ENCODE measurements around the gene TUBGCP2. TPM values are rescaled to one million over a fixed set of nuclear protein-coding genes. Genes with fewer than 3 reads are reported as not detected.

Gene TUBGCP2, protein sequence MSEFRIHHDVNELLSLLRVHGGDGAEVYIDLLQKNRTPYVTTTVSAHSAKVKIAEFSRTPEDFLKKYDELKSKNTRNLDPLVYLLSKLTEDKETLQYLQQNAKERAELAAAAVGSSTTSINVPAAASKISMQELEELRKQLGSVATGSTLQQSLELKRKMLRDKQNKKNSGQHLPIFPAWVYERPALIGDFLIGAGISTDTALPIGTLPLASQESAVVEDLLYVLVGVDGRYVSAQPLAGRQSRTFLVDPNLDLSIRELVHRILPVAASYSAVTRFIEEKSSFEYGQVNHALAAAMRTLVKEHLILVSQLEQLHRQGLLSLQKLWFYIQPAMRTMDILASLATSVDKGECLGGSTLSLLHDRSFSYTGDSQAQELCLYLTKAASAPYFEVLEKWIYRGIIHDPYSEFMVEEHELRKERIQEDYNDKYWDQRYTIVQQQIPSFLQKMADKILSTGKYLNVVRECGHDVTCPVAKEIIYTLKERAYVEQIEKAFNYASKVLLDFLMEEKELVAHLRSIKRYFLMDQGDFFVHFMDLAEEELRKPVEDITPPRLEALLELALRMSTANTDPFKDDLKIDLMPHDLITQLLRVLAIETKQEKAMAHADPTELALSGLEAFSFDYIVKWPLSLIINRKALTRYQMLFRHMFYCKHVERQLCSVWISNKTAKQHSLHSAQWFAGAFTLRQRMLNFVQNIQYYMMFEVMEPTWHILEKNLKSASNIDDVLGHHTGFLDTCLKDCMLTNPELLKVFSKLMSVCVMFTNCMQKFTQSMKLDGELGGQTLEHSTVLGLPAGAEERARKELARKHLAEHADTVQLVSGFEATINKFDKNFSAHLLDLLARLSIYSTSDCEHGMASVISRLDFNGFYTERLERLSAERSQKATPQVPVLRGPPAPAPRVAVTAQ
- polyA plus RNA-seq (2013, experiment 1 of 2): 33.5 TPM
- 31.8 TPM for polyA plus RNA-seq (2013, experiment 2 of 2)

DNA sequence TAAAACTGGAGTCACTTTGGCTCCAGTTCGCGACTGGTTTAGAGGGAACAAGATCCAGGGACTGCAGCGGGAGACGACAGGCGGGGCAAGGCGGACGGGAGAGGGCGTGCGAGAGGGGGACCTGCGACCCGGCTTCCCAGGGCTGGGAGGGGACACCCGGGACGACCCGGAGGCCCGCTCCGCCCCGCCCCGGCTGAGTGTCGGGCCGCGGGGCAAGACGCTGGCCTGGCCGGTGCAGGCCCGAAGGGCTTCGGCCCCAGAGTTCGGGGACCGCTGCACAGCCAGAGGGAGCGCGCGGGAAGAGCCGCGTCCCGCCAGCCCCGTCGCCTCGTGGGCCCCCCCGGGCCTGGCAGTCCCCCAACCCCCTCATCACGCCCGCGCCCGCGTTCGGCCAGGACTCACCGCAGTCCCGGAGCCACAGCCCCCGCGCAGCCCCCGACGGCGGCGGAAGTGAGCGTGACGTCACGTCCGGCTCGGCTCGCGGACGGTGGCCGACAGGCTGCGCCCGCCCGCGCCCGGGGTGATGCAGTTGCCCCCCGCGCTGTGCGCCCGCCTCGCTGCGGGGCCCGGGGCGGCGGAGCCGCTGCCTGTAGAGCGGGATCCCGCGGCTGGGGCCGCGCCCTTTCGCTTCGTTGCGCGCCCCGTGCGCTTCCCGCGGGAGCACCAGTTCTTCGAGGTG, at the start of gene TUBGCP2, which contains the start of gene ZNF511:
Gene TUBGCP2, minus strand, starts transcription at position 452 of the 679 bp plus-strand sequence. CDS start 5,931 bp downstream, outside the sequence.
Gene ZNF511, plus strand, starts transcription at position 494 of the 679 bp plus-strand sequence. Its CDS starts 30 bp downstream, at position 524.
- no CpG with 5 or more reads among the region's 89 CpGs for WGBS (ENCODE audit: extremely low coverage, insufficient coverage, low lambda C conversion rate)
- Histone ChIP-seq H3K4ac (ENCODE audit: low read depth, low read length) (peak within 1 kb of the TSS; percentile 96), H3K27ac (ENCODE audit: low read depth, low read length) (peak within 1 kb of the TSS; percentile 94), H3K4me1 (ENCODE audit: control insufficient read depth, low read depth, low read length) (no peaks in the 10 kb centered on the region), H3K56ac (ENCODE audit: low read length) (peak within 1 kb of the TSS; percentile 95), H3K9ac (ENCODE audit: low read length) (peak within 1 kb of the TSS; percentile 95), H2BK120ac (ENCODE audit: low read depth, low read length) (peak within 1 kb of the TSS; percentile 63), H3K4me2 (ENCODE audit: low read length) (peak within 1 kb of the TSS; percentile 91), H3K27me3 (ENCODE audit: insufficient read depth, low read length, poor library complexity) (no peaks in the 10 kb centered on the region), H3K18ac (ENCODE audit: low read length) (peak within 1 kb of the TSS; percentile 91), H3K79me2 (ENCODE audit: control insufficient read depth, insufficient read depth, low read length) (peaks cover 24% of the 10 kb centered on the region), H3K79me1 (ENCODE audit: low read length) (peaks cover 24% of the 10 kb centered on the region), H4K8ac (ENCODE audit: low read depth, low read length) (no peak within 1 kb of the TSS), H4K5ac (ENCODE audit: low read length) (no peak within 1 kb of the TSS), H2AK5ac (ENCODE audit: low read length) (no peak within 1 kb of the TSS), H3K23ac (ENCODE audit: low read length) (no peak within 1 kb of the TSS), H3K4me3 (ENCODE audit: low read length) (peak within 1 kb of the TSS; percentile 87), H3K36me3 (ENCODE audit: control insufficient read depth, insufficient read depth, low read length) (peaks cover 2% of the 10 kb centered on the region), H2BK15ac (replicated peaks; ENCODE audit: low read depth) (no peak within 1 kb of the TSS), H2BK5ac (ENCODE audit: low read length) (peak within 1 kb of the TSS; percentile 91)
- DNase-seq: peak; percentile 63

DNA sequence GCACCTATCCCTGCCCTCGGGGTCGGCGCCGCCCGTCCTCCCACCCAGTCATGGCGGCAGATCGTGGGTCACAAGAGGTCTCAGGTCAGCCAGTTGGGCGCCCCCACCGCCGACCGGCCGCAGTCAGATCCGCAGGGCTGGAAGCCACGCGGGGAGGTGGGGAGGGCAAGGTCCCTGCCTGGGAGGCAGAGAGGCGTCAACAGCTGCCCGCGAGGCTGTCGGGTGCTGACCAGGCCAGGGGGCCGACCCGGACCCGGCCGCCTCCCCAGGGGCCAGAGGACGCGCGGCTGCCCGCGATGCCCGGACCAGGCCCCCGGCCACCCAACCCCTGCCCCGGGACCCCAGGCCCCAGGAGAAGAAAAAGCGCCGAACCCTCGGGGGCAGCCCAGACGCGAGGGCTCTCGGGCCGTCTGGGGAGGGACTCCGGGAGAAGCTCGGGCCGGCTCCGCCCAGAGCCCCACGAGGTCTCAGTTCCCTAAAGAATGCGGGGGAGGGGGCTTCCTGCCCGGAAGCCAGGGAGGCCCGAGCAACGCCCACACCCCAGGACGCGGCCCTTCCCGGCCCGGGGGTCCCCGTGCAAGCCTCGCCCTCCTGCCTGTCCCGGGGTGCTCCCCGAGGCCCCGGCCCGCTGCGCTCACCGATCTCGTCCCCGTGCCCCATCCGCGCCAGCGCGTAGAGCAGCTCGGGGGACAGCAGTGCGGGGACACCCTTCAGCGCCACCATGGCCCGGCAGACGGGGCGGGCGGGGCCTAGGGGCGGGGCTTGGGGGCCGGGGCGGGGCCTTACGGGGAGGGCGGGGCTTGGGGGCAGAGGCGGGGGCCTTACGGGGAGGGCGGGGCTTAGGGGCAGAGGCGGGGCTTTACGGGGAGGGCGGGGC, 48.9 kb upstream of the TUBGCP2 start, which contains the start of gene FUOM:
Gene FUOM, minus strand, starts transcription at position 735 of the 877 bp plus-strand sequence. Its CDS starts 12 bp downstream, at position 723.
- Histone ChIP-seq H4K5ac (ENCODE audit: low read length) (no peak within 1 kb of the TSS), H3K4me3 (ENCODE audit: low read length) (peak within 1 kb of the TSS; percentile 82), H3K56ac (ENCODE audit: low read length) (peak within 1 kb of the TSS; percentile 100), H3K79me2 (ENCODE audit: control insufficient read depth, insufficient read depth, low read length) (peaks cover 6% of the 10 kb centered on the region), H2BK15ac (replicated peaks; ENCODE audit: low read depth) (no peak within 1 kb of the TSS), H2BK120ac (ENCODE audit: low read depth, low read length) (no peak within 1 kb of the TSS), H4K8ac (ENCODE audit: low read depth, low read length) (peak within 1 kb of the TSS; percentile 58), H3K4me1 (ENCODE audit: control insufficient read depth, low read depth, low read length) (peaks cover 3% of the 10 kb centered on the region), H3K4ac (ENCODE audit: low read depth, low read length) (peak within 1 kb of the TSS; percentile 83), H3K27me3 (ENCODE audit: insufficient read depth, low read length, poor library complexity) (no peaks in the 10 kb centered on the region), H3K79me1 (ENCODE audit: low read length) (peaks cover 6% of the 10 kb centered on the region), H3K27ac (ENCODE audit: low read depth, low read length) (no peak within 1 kb of the TSS), H3K23ac (ENCODE audit: low read length) (no peak within 1 kb of the TSS), H3K36me3 (ENCODE audit: control insufficient read depth, insufficient read depth, low read length) (no peaks in the 10 kb centered on the region), H3K4me2 (ENCODE audit: low read length) (peak within 1 kb of the TSS; percentile 75), H2AK5ac (ENCODE audit: low read length) (peak within 1 kb of the TSS; percentile 7), H3K18ac (ENCODE audit: low read length) (peak within 1 kb of the TSS; percentile 91), H2BK5ac (ENCODE audit: low read length) (peak within 1 kb of the TSS; percentile 78), H3K9ac (ENCODE audit: low read length) (peak within 1 kb of the TSS; percentile 92)
- WGBS (ENCODE audit: extremely low coverage, insufficient coverage, low lambda C conversion rate): no CpG with 5 or more reads among the region's 83 CpGs
- DNase-seq: peak; percentile 96

DNA sequence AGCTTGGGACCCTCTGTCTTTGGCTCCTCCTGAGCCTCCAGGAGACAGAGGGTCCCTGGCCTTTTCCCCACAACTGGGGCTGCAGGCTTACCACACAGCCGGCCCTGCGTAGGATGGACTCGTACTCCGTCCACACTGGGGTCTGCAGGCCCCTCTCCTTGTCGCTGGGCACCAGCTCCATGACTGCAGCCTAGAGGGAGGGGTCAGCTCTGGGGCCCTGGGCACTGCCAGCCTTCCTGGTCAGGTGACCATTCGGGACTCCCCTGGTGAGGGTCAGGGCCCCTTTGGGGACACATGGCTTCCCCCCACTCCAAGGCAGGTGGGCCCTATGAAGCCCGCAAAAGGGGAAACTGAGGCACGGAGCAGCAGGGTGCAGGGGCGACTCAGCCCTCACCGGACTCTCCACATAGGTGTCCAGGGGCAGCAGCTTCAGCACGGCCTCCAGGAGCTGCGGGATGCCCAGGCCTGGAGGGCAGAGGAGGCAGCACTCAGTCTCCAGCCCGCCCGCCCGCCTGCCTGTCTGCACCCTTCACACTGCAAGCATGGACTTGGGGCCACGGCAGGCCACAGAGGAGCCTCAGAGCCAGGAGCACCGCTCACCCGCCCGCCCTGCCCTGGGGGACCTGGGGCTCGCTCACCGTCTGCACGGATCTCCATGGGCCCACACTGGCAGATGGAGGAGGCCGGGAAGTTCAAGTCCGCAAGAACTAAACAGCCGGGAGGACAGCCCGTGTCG, 48.0 kb upstream of the TUBGCP2 start:
- peak overlapping the region; percentile 75 for H3K4me2 ChIP-seq (ENCODE audit: low read length)
- no peak overlapping the region for H4K5ac ChIP-seq (ENCODE audit: low read length)
- no CpG with 5 or more reads among the region's 27 CpGs for WGBS (ENCODE audit: extremely low coverage, insufficient coverage, low lambda C conversion rate)
- H2AK5ac ChIP-seq (ENCODE audit: low read length): peak overlapping the region; percentile 7
- H4K8ac ChIP-seq (ENCODE audit: low read depth, low read length): no peak overlapping the region
- H3K27ac ChIP-seq (ENCODE audit: low read depth, low read length): no peak overlapping the region
- H3K27me3 ChIP-seq (ENCODE audit: insufficient read depth, low read length, poor library complexity): no peaks in the 10 kb centered on the region
- DNase-seq: no peak
- peak overlapping the region; percentile 100 for H3K23ac ChIP-seq (ENCODE audit: low read length)
- H3K79me2 ChIP-seq (ENCODE audit: control insufficient read depth, insufficient read depth, low read length): peaks cover 6% of the 10 kb centered on the region
- peak overlapping the region; percentile 100 for H3K56ac ChIP-seq (ENCODE audit: low read length)
- peaks cover 3% of the 10 kb centered on the region for H3K4me1 ChIP-seq (ENCODE audit: control insufficient read depth, low read depth, low read length)
- H3K4ac ChIP-seq (ENCODE audit: low read depth, low read length): peak overlapping the region; percentile 83
- no peaks in the 10 kb centered on the region for H3K36me3 ChIP-seq (ENCODE audit: control insufficient read depth, insufficient read depth, low read length)
- H2BK5ac ChIP-seq (ENCODE audit: low read length): no peak overlapping the region
- peak overlapping the region; percentile 82 for H3K4me3 ChIP-seq (ENCODE audit: low read length)
- H3K79me1 ChIP-seq (ENCODE audit: low read length): peaks cover 6% of the 10 kb centered on the region
- H3K18ac ChIP-seq (ENCODE audit: low read length): peak overlapping the region; percentile 91
- H3K9ac ChIP-seq (ENCODE audit: low read length): peak overlapping the region; percentile 92
- H2BK120ac ChIP-seq (ENCODE audit: low read depth, low read length): no peak overlapping the region
- H2BK15ac ChIP-seq (replicated peaks; ENCODE audit: low read depth): no peak overlapping the region

DNA sequence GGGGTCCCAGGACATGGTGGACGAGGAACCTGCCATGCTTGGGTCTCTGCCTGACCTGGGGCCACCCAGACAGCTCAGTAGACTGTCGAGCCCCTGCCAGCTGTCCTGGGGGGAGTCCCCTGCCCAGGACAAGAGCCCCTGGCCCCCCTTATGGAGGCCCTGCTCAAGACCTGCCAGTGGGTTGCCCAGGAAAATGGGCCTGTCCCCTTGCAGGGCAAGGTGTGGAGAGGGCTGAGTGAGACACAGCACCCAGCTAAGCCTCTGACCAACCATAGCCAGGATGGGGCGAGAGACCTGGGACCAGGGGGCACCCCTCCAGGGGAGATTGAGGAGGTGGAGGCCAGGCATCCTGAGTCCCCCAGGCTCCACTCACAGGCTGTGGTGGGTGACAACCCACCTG, 47.3 kb upstream of the TUBGCP2 start:
- Histone ChIP-seq H2BK15ac (replicated peaks; ENCODE audit: low read depth) (no peak overlapping the region), H3K27ac (ENCODE audit: low read depth, low read length) (no peak overlapping the region), H3K4me3 (ENCODE audit: low read length) (no peak overlapping the region), H3K79me2 (ENCODE audit: control insufficient read depth, insufficient read depth, low read length) (peaks cover 6% of the 10 kb centered on the region), H3K18ac (ENCODE audit: low read length) (no peak overlapping the region), H3K36me3 (ENCODE audit: control insufficient read depth, insufficient read depth, low read length) (no peaks in the 10 kb centered on the region), H3K4me2 (ENCODE audit: low read length) (no peak overlapping the region), H2AK5ac (ENCODE audit: low read length) (no peak overlapping the region), H2BK120ac (ENCODE audit: low read depth, low read length) (no peak overlapping the region), H4K5ac (ENCODE audit: low read length) (no peak overlapping the region), H3K4ac (ENCODE audit: low read depth, low read length) (no peak overlapping the region), H3K9ac (ENCODE audit: low read length) (no peak overlapping the region), H3K79me1 (ENCODE audit: low read length) (peaks cover 6% of the 10 kb centered on the region), H3K27me3 (ENCODE audit: insufficient read depth, low read length, poor library complexity) (no peaks in the 10 kb centered on the region), H4K8ac (ENCODE audit: low read depth, low read length) (no peak overlapping the region), H3K23ac (ENCODE audit: low read length) (no peak overlapping the region), H3K56ac (ENCODE audit: low read length) (peak overlapping the region; percentile 7), H2BK5ac (ENCODE audit: low read length) (no peak overlapping the region), H3K4me1 (ENCODE audit: control insufficient read depth, low read depth, low read length) (peaks cover 3% of the 10 kb centered on the region)
- DNase-seq: no peak
- WGBS (ENCODE audit: extremely low coverage, insufficient coverage, low lambda C conversion rate): no CpG with 5 or more reads among the region's 3 CpGs

Data from mesendoderm (in vitro differentiated cells).